H1 (cell line): ENCODE data around the gene RIT2. TPM values are rescaled to one million over a fixed set of nuclear protein-coding genes. Genes with fewer than 3 reads are reported as not detected.

Source experiments
- CHD7 ChIP-seq: fragments of 300-600 bp; sonication (generic); IDR thresholded peaks from 2 replicates; pipeline ENCODE4 v1.7.1; 2012; ENCODE audit warnings: low read length, moderate library complexity, mild to moderate bottlenecking, inconsistent platforms; ENCODE audit not compliant: insufficient replicate concordance
- KDM1A ChIP-seq: fragments of 200-600, 300-600 bp; sonication (generic); IDR thresholded peaks from 2 replicates; pipeline ENCODE4 v1.7.1; 2016; ENCODE audit warnings: mild to moderate bottlenecking, low read length, borderline replicate concordance
- POLR2A ChIP-seq, 2 experiments: IDR thresholded peaks; 1 replicate in 1 of 2; 2 replicates in 1 of 2; pipeline ENCODE4 v1.6.1; 2011; ENCODE audit warnings: low read depth in 2 of 2, low read length in 2 of 2, mild to moderate bottlenecking in 2 of 2; ENCODE audit errors: control extremely low read depth in 1 of 2
- SIX5 ChIP-seq: IDR thresholded peaks from 2 replicates; pipeline ENCODE4 v1.6.1; 2011; ENCODE audit warnings: mild to moderate bottlenecking, low read depth, low read length
- polyA plus RNA-seq, 7 experiments: library from polyadenylated mRNA; depleted of rRNA in 3 of 7; stranded (reverse) in 5 of 7; unstranded in 2 of 7; fragments of >200 nt in 5 of 7; fragments of 200-250 nt in 2 of 7; gene quantifications; 1 replicate in 5 of 7; 2 replicates in 1 of 7; 4 replicates in 1 of 7; pipeline versions ENCODE4 v1.2.1 to v1.2.3, GENCODE V29; 2011 to 2013; ENCODE audit warnings: missing spikeins in 2 of 7, mixed read lengths in 2 of 7
- total RNA-seq: library from RNA; stranded (reverse); fragmentation: NEBNext Ultra II Directional; extraction: Animal tissue kit (Norgen Biotek cat#: 25700); gene quantifications from 2 replicates; pipeline ENCODE4 v1.2.1, GENCODE V29; 2021
- TF ChIP-seq, protein P1 (sequence below): IDR thresholded peaks from 2 replicates; pipeline ENCODE4 v1.6.1; 2011; ENCODE audit warnings: low read depth, mild to moderate bottlenecking, low read length; ENCODE audit not compliant: insufficient read depth

The RIT2 gene
- total and polyA plus RNA-seq, 2 of the 8 experiments (the other 6 are each of a cell fraction or from before 2014, with no cell fraction given), result 0.67 to 3.2 TPM

DNA sequence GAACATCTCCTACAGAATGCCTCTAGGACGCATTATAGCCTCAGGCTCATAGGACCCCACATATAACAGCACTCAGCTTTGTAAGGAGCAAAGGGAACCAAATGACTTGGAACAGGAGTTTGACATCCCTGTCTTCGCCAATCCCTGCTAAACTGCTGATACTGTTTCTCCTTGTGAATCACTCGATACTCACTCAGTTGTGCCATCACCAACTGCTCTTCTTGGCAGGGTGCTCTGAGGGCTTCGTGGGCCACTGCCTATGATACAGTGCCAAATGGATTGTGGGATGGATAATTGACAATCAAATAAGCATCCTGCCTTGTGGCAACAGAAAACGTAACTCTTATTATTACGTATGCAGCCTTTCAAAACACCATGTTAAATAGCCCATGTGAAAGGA lies 396.3 kb downstream of the RIT2 start (continued):
- TF ChIP-seq CHD7 (no peak), SIX5 (no peak), KDM1A (no peak), POLR2A (IDR thresholded peaks at IDR 0.05; ENCODE audit: control extremely low read depth in 1 of 2, low read depth in 2 of 2, low read length in 2 of 2) (no peak)
- TF ChIP-seq, protein P1, sequence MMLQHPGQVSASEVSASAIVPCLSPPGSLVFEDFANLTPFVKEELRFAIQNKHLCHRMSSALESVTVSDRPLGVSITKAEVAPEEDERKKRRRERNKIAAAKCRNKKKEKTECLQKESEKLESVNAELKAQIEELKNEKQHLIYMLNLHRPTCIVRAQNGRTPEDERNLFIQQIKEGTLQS, result no peak
